Cardiac fibroblast (primary cell): ENCODE data around the gene GTF2B.
"Not testable (repeated sequence)": the region's sequence is repeated elsewhere in the genome, so short reads cannot be mapped to it uniquely, and the experiment has no call there.

Experiments used
- DNase-seq, 2 donors: peaks; one replicate each; pipeline versions ENCODE4 v3.0.0 to v3.0.0-alpha.2; 2010; ENCODE audit warnings: low read depth in 2 of 2
- H3K4me3 ChIP-seq, 2 donors: replicated peaks in 1 of 2; 1 replicate in 1 of 2; 2 replicates in 1 of 2; pipeline ENCODE4 v1.5.1; 2011; ENCODE audit warnings: low read depth in 2 of 2, low read length in 2 of 2, mild to moderate bottlenecking in 2 of 2, moderate library complexity in 1 of 2
- TF ChIP-seq, protein P1 (sequence below): IDR thresholded peaks from one replicate; pipeline ENCODE4 v1.5.1; 2011; ENCODE audit warnings: low read depth, mild to moderate bottlenecking, low read length, inconsistent platforms

The GTF2B gene

DNA sequence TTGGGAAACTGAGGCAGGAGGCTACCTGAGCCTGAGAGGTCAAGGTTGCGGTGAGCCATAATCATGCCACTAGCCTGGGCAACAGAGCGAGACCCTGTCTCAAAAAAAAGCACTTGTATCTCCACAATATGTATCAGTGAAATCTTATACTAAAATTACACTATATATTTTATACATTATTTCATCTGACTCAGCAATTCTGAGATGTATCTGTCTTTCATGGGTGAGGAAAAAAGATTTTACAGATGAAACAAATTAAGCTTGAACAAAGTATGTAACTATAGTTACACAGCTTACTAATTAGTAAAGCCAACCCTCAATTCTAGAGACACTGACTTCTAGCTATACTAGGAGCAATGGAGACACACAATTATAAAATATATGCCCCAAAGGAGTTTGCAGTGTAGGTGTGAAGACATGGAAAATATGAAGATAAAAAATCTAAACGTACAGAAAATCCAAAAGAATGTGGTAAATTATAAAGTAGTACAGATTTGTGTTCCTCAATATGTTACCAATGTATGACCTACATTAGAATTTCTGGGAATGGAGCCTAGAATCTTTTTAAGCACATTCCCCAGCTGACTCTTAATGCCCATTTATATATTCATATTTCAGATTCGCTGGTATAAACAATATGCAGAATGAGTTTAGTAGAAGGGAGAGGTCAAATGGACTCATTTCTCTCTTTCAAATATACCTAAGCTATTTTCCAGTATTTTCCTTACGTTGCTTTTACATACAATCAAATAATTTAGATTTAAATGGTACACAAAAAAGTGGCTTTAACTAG is 14.6 kb downstream of the GTF2B start:
- no peak overlapping the region for H3K4me3 ChIP-seq
- DNase-seq = peak in 1 of 2 donors; percentile 12
- TF ChIP-seq, protein P1, sequence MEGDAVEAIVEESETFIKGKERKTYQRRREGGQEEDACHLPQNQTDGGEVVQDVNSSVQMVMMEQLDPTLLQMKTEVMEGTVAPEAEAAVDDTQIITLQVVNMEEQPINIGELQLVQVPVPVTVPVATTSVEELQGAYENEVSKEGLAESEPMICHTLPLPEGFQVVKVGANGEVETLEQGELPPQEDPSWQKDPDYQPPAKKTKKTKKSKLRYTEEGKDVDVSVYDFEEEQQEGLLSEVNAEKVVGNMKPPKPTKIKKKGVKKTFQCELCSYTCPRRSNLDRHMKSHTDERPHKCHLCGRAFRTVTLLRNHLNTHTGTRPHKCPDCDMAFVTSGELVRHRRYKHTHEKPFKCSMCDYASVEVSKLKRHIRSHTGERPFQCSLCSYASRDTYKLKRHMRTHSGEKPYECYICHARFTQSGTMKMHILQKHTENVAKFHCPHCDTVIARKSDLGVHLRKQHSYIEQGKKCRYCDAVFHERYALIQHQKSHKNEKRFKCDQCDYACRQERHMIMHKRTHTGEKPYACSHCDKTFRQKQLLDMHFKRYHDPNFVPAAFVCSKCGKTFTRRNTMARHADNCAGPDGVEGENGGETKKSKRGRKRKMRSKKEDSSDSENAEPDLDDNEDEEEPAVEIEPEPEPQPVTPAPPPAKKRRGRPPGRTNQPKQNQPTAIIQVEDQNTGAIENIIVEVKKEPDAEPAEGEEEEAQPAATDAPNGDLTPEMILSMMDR = no peak

DNA sequence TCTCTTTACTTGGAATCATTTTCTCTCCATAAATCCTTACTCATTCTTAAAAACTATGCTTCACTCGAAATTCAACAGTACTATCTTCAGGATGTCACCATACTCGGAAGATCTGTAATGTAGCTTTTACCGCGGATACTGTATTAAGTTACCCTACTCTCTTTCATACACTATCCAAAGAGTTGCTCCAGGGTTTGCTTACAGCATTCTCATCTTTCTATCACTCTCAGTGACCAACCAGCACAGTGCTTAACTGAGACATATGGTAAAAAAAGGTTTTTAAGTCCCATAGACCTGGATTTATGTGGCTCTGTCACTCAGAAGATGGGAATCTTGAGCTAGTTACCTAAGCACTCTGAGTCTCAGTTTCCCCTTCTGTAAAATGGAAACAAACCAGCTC is 15.8 kb downstream of the GTF2B start:
- DNase-seq = no peak
- TF ChIP-seq, protein P1 = no peak
- no peak overlapping the region for H3K4me3 ChIP-seq

DNA sequence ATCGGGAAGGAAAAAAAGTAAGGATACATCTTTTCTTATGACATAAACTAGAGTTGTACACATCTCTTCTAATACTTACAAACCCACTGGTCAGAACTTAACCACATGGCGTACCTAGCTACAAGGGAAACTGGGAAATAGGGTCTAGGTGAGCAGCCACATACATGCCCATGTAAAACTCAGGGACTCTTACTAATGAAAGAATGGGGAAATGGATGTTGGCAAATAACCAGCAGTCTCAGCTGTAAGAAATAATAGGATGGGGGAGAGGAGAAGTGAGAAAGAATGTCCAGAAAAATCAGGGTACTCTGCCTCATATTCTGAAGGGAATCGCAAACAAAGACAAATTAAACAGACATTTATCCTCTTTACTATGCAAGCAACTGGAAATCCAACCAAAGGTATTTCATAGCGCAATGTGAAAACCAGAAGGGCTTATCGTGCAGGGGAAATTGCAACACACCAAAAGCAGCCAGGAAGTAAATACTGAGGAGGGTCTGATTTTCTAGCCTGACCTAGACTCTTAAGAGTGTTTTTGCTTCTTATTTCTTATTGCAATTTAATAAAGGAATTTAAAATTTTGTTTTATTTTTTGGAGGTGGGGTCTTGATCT is 17.5 kb downstream of the GTF2B start:
- DNase-seq = peak; percentile 40 to 77
- TF ChIP-seq, protein P1 = no peak
- H3K4me3 ChIP-seq = no peak overlapping the region

DNA sequence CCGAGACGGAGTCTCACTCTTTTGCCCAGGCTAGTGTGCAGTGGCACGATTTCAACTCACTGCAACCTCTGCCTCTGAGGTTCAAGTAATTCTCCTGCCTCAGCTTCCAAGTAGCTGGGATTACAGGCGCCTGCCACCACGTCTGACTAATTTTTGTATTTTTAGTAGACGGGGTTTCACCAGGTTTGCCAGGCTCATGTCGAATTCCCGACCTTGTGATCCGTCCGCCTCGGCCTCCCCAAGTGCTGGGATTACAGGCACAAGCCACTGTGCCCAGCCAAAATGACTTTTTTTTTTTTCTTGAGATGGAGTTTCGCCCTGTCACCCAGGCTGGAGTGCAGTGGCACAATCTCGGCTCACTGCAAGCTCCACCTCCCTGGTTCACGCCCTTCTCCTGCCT is 21.7 kb downstream of the GTF2B start:
- not testable (repeated sequence) for DNase-seq, H3K4me3 ChIP-seq

DNA sequence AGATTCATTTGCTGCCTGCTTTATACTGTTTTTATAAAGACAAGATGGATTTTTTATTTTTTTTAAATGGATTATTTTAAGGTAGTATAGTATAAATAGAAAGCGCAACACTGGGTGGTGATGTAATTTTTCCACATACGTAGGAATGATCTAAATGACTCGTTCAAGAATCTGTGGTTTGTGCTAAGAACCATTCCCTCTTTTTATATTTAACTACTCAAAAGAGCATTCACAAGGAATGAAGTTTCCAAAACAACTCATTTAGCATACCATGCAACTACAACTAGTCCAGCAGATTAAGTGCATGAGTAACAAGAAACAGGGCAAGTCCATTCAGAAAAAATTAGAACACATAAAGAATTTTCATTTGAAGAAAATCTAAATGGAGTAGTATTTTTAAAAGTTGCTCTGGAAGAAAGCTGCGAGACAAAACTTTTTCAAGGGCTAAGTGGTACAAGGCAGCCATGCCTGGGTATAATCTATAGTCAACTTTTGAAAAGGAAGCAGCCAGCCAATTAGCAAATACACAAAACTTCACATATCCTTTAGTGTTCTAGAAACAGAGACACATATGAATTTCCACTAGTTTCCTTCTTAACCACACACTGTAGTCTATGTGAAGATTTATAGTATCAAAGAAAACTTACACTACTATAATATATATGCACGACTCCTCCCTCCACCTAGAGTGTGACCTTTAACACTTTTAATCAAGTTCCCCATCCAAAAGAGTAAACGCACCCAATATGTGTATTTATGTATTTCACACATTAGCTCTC is 23.4 kb downstream of the GTF2B start:
- no peak overlapping the region for H3K4me3 ChIP-seq
- peak; percentile 50 to 71 for DNase-seq
- TF ChIP-seq, protein P1 = no peak

DNA sequence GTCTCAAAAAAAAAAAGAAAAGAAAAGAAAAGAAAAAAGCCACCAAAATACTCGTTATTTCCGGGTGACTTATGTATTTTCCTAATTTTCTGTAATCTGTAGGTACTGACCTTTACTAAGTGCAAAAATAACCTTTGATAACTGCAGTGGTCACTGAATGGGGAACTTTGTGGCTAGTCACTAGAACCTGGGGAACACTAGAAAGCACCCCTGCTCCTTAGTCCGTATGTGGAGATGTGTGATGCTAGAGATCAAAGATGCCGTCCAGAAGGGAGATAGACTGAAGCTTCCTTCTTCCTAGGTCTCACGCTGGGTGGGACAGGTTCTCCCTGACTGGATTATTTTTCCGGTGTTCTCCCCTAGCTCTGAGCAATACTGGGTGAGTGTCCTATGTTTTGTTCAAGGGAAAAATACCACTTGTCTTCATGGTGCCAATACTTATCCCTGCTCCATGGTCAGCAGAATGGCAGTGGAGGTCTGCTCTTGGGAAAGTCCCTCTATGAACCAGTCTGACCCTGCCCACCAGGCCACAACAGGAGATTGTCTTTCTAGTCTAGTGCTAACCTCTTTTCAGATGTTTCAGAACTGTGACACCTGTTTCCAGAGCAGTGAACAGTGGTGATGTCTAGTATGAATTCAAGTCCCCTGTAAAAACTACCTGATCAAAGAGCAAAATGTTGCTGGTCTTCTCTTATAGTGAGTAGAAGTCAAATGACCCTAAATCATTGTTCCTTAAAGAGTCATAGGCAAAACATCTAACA is 39.9 kb downstream of the GTF2B start:
- H3K4me3 ChIP-seq = no peak overlapping the region
- TF ChIP-seq, protein P1 = no peak
- no peak for DNase-seq
